Stimulated activated naive CD4-positive, alpha-beta T cell (primary cell): ENCODE results near the gene MARCKS.
"Not testable (repeated sequence)": the region's sequence is repeated elsewhere in the genome, so short reads cannot be mapped to it uniquely, and the experiment has no call there.

ENCODE experiments used
- DNase-seq, 6 experiments: peaks; one replicate each; lab custom pipeline; 2025; lab: John Stamatoyannopoulos, UW

The MARCKS gene

DNA sequence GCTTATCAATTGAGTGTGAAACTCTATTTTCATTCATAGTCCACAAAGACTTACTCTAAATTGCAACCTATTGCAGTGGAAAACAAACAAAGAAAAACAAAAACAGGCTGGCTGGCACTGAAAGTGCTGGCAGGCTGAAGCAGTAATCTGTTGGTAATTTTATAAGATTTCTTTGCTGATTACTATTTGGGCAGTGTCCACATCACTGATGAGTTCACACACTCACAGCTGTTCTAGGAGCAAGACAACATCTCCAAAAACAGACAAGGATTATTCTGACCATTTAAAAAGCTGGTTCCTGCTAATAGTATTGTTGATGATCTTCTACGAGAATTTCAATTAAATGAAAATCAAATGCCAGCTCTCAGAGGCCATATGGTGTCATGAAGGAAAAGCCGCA is 26.9 kb downstream of the MARCKS start:
- DNase-seq, result no peak

GRCh38 chr6:113886512-113886911 is 29.4 kb downstream of the MARCKS start:
- DNase-seq, result no peak

DNA sequence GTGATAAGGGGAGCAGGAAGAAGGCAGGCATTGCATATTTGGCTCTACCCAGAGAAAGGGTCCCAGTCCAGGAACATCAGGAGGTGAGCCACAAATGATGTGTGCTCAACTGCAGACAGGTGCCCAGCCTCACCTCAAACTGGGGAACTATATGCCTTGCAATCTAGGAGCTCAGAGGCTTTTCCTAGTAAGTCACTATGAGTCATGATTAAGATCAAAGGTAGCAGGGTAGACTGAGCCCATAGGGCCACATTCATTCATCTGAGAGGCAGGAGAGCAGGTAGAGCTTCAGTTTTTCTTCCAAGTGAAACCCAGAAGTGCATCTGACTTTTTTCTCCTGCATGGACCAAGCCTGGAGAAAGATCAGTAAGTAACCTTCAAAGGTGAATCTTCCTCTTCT is 31.3 kb downstream of the MARCKS start:
- DNase-seq, result no peak

DNA sequence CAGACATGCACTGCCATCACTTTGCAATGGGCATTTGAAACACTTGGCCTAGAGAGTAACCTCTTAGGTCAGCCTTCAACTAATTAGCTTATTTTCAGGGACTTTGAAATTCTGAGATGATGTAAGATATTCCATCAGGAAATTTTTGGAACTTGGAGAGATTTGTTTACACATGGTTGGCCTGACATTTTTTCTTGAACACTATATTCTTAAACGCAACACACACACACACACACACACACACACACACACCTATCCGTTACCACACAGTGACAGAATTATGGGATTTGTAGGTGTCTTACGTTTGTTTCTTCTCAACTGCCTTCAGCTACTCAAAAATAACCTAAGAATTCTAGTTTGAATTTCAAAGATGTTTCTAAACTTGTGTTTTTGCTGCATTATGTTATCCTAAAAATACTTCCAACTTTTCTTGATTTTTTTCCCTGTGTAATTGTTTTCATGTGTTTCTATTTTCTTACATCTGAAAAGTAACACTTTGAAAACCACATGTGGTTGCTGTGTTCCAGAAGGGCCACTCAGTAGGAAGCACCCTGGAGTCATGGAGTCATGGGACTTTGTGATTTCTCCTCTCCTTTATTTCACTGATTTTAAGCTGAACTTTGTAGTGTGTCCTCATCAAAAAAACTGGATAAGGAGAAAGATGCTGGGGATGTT is 31.9 kb downstream of the MARCKS start:
- DNase-seq, result no peak

- no peak for DNase-seq
Measured at GRCh38 chr6:113893451-113893850, 36.3 kb downstream of the MARCKS start.

DNA sequence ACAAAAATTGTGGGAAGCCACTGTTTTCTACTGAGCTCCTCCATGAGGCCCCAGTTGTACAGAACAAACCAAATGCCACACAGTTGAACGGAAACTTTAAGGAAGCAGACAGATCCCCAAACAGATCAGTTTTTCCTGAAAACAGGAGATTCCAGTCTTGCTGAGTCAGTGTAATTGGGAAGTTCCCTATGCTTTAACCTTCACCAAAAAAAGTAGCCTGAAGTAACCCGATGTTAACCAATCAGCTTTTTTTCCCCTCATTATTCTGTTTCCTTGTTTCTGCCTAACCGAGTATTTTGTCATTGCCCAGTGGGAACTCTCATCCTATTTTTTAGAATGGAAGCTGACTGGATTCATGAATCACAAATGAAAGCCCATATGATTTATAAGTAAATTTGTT is 36.7 kb downstream of the MARCKS start:
- no peak for DNase-seq

DNA sequence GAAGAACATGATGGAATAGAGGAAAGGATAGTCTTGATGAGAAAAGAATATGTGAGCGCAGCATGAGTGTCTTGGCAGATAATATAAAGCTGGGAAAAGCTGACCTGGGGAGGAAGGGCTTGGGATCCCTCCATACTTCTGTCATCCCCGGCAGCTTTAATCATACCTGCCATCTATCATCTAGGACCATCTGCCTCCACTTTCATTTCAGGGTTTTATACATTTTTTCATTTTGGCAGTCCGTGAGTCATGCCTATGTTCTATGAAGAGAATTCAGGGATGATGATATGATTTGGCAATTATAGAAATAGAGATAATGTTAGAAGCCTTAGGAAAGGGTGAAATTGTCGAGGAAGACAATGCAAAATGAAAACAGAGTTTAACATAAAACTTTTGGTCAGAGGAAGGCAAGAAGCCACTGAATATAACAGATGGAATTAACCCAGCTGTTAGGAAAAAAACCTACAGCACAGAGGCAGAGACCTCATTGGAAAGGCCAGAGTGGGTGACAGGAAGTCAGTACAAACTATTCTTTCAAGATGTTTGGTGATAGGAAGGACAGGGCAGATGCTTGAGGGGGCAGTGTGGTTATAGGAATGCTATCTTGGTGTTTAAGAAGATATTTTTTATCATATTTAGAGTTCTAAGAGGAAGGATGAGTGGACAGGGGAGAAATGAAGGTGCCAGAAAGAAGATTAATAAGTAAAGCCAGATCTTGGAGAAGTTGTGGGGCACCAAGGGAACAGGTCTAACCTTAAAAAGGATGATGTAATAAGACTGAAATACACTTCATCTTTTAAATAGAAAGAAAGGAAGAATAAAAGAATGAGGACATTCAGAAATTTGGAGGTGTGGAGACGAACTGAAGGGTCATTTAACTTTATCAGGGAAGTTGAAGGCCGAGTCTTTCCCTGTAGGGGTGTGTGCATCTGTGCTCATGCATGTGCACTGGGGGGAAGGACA is 37.8 kb downstream of the MARCKS start:
- no peak for DNase-seq

DNA sequence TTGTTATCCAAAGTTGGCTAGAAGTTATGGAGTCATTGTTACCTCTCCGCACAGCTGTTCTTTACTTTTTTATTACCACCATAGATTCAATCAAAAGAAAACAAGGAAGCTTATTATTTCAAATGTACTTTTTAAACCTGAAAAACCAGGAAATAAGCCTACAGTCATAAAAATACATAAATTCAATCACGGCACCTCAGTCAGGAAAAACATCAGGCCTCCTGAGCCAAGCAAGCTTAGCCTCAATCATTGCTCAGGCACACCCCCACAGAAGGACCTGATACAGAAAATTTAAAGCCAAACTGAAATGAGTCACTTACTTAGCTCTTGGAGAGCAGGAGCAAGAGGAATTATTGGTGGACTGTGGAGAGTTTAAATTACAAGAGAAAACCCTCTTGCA is 44.3 kb downstream of the MARCKS start:
- no peak for DNase-seq

DNA sequence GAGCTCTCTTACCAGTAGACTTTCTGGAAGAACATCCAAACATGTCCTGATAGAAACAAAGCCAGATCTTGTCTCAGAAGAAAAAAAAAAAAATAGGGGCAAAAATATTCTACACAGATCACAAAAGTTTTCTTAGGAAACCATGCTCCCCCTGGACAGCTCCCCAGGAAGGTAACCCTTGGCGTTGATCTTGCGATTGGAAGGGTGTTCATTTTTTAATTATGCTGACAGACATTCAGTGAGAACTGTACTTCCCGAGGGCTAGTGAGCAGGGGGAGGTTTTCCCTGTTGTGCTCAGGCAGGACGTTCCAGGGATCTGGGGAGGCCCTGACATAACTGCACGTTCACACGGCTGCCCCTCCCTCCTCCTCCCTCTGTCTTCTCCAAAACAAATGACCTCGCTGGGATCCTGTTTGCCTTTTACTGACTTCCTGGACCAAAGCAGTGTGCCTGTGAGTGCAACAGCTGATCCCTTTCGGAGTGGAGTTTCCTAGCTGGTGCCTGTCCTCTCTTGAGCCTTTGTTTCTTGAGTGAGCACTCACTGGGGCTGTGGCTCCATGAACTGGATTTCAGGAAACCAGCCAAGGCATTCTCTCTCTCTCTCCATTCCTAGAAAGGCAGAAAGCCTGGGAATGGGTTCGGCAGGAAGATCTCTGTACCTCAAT is 46.7 kb downstream of the MARCKS start:
- DNase-seq, result no peak

DNA sequence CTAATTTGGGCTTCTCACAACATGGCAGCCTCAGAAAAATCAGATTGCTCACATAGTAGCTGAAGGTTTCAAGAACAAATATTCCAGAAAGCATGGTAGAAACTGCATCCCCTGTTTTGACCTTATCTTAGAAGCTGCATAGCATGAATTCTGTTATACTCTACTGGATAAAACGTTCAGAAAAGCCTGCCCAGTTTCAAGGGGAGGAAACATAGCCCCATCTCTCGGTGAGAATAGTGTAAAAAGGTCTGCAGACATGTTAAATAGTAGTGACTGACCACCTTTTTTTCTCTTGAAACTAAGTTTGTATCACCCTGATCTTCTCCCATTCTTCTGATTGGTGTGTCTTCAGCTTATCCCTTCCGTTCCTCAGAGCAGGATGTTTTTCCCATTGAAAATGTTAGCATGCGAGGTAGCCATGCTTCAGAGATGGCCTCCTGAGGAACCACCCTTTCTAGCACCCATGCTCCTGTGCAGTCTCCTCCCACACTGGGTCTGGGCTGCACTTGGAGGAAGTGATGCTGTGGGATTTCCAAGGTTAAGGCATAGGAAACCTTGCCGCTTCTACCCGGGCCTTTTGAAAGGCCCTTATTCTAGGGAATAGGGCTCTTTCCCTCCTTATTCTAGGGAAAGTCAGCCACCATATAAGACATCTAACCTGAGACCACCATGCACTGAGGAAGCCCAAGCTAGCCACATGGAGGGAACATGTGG is 50.1 kb downstream of the MARCKS start:
- no peak for DNase-seq

DNA sequence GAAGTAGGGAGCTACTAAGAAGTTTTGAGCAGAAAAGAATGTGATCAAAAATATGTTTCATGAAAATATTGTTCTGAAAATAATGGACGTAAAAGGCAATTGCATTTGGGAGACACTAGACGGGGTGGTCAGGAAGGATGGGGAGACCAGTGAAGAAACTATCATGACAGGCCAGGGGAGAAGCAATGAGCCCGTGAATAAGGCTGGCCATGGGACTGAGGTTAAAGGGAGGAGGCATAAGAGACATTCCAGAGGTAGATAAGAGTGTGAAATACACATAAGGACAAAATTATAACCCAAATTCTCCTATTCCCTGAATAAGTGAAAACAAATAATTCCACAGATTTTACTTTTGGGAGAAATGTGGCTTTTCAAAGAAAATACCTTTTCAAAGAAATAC is 51.7 kb downstream of the MARCKS start:
- no peak for DNase-seq

- DNase-seq, result peak in 3 of 6 experiments; percentile 7 to 43 (median 32)
Measured at GRCh38 chr6:113909224-113909856, 52.2 kb downstream of the MARCKS start.

GRCh38 chr6:113910285-113910684 is 53.1 kb downstream of the MARCKS start:
- DNase-seq, result not testable (repeated sequence)
